Dendritic cell treated with granulocyte-macrophage colony-stimulating factor and Interleukin-4, amounts not matched to agents 40 ng/mL and 50 ng/mL, for 4 days (primary cell): ENCODE data around the gene FCRL4.
"Not testable (repeated sequence)": the region's sequence is repeated elsewhere in the genome, so short reads cannot be mapped to it uniquely, and the experiment has no call there.

ENCODE experiments used
- H3K27ac Mint-ChIP-seq: one replicate; pipeline ENCODE4 v1.8.0; 2022; ENCODE audit warnings: mild to moderate bottlenecking, mixed read lengths
- H3K27me3 Mint-ChIP-seq: one replicate; pipeline ENCODE4 v1.8.0; 2022; ENCODE audit warnings: mild to moderate bottlenecking, mixed read lengths
- H3K36me3 Mint-ChIP-seq: one replicate; pipeline ENCODE4 v1.8.0; 2022; ENCODE audit warnings: low read depth, mixed read lengths
- H3K4me1 Mint-ChIP-seq: one replicate; pipeline ENCODE4 v1.8.0; 2022; ENCODE audit warnings: low read depth, mixed read lengths
- H3K4me3 Mint-ChIP-seq: one replicate; pipeline ENCODE4 v1.8.0; 2022; ENCODE audit warnings: mild to moderate bottlenecking, moderate library complexity, mixed read lengths
- H3K9me3 Mint-ChIP-seq: one replicate; pipeline ENCODE4 v1.8.0; 2022; ENCODE audit warnings: mixed read lengths
- intact Hi-C: fragments of 100-400 bp; cut with micrococcal nuclease; formaldehyde crosslinking; loops from one replicate; pipeline ENCODE4 v1.15.0; 2022

The FCRL4 gene

GRCh38 chr1:157580179-157580827, 17.6 kb downstream of the FCRL4 start:
- no peak overlapping the region for H3K27ac Mint-ChIP-seq
- no peaks in the 10 kb centered on the region for H3K9me3 Mint-ChIP-seq
- intact Hi-C loops: loop anchor here (1.0 to 5.0 kb wide), 2 partner anchors 111 to 367 kb away; no protein-coding TSS in a partner anchor
- no peaks in the 10 kb centered on the region for H3K36me3 Mint-ChIP-seq
- no peaks in the 10 kb centered on the region for H3K4me1 Mint-ChIP-seq
- H3K4me3 Mint-ChIP-seq: no peak overlapping the region
- H3K27me3 Mint-ChIP-seq: peaks cover 73% of the 10 kb centered on the region

DNA sequence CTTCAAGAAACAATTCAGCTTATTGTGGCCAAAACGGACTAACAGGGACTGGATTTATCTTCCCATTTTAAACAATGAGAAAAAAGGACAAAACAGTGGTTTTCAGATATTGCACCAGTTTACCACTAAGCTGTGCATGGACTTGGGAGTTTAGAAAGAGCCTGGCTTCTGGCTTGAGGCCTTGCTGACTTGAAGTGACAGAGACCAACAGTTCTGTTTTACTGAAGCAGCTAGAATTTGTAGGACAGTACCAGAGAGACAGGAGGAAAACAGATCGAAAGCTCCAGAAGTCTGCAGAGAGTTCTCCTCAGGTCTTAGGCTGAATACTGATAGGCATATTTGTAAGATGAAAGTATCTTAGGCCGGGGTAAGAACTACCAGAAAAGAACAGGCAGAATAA, 20.5 kb downstream of the FCRL4 start:
- H3K36me3 Mint-ChIP-seq: no peaks in the 10 kb centered on the region
- intact Hi-C loops: no loop called here
- H3K4me1 Mint-ChIP-seq: no peaks in the 10 kb centered on the region
- H3K27ac Mint-ChIP-seq: no peak overlapping the region
- no peak overlapping the region for H3K4me3 Mint-ChIP-seq
- peaks cover 63% of the 10 kb centered on the region for H3K27me3 Mint-ChIP-seq
- no peaks in the 10 kb centered on the region for H3K9me3 Mint-ChIP-seq

DNA sequence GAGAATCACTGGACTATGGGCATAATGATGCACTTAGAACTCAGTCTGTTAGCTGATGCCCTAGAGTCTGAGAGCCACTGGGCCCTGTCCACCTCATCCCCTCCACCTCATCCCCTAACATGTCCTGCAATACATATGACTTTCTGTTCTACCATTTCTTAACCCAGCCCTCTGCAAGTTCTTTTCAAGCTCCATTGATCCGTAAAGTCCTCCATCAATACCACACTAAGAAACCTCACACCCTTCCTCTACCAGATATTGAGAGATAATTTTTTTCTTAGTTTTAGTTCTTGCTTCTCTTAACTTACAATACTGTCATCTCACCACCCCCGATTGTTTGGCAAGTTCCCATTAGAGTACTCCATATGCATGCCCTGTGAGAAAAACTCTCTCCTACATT, 22.1 kb downstream of the FCRL4 start:
- Mint-ChIP-seq H3K27me3 (peaks cover 48% of the 10 kb centered on the region), H3K27ac (no peak overlapping the region), H3K4me3 (no peak overlapping the region), H3K36me3 (no peaks in the 10 kb centered on the region), H3K9me3 (no peaks in the 10 kb centered on the region), H3K4me1 (no peaks in the 10 kb centered on the region)
- intact Hi-C loops: no loop called here

GRCh38 chr1:157574836-157575235, 23.0 kb downstream of the FCRL4 start:
- Mint-ChIP-seq H3K4me1 (no peaks in the 10 kb centered on the region), H3K4me3 (no peak overlapping the region), H3K9me3 (no peaks in the 10 kb centered on the region)

GRCh38 chr1:157566484-157567300, 31.2 kb downstream of the FCRL4 start:
- Mint-ChIP-seq H3K36me3 (no peaks in the 10 kb centered on the region), H3K4me1 (peaks cover 21% of the 10 kb centered on the region), H3K9me3 (no peaks in the 10 kb centered on the region), H3K27me3 (peaks cover 25% of the 10 kb centered on the region), H3K27ac (no peak overlapping the region), H3K4me3 (no peak overlapping the region)
- intact Hi-C loops: no loop called here

More at GRCh38 chr1:157574836-157575235, 23.0 kb downstream of the FCRL4 start:
- H3K36me3 Mint-ChIP-seq: no peaks in the 10 kb centered on the region
- H3K27me3 Mint-ChIP-seq: peaks cover 43% of the 10 kb centered on the region
- intact Hi-C loops: no loop called here
- no peak overlapping the region for H3K27ac Mint-ChIP-seq

DNA sequence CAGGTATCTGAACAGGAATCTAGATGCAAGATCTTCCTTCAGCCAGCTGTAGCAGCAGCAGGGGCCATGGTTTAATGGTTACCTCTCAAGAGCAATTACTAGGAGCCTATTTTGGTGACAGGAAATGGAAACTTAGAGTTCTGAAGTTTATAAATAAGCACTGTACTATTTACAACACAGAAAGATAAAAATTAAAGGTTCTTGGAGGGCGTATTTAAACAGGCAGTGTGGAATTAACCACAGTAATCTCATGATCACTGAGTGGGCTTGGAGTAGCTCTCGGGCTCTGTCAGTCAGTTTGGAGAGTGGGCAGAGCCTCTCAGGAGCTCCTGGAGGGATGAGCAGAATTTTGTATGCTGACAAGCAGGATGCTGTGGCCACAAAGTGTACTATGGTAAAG, 35.4 kb downstream of the FCRL4 start:
- intact Hi-C loops: no loop called here
- Mint-ChIP-seq H3K4me3 (no peak overlapping the region), H3K4me1 (peaks cover 14% of the 10 kb centered on the region), H3K27ac (no peak overlapping the region), H3K36me3 (no peaks in the 10 kb centered on the region), H3K27me3 (peaks cover 24% of the 10 kb centered on the region), H3K9me3 (no peaks in the 10 kb centered on the region)

GRCh38 chr1:157558119-157558518, 39.8 kb downstream of the FCRL4 start:
- H3K9me3 Mint-ChIP-seq: no peaks in the 10 kb centered on the region
- H3K27me3 Mint-ChIP-seq: peaks cover 21% of the 10 kb centered on the region
- no peaks in the 10 kb centered on the region for H3K36me3 Mint-ChIP-seq
- no peaks in the 10 kb centered on the region for H3K4me1 Mint-ChIP-seq
- intact Hi-C loops: no loop called here
- no peak overlapping the region for H3K27ac Mint-ChIP-seq
- H3K4me3 Mint-ChIP-seq: no peak overlapping the region

- Mint-ChIP-seq H3K27ac (no peak within 1 kb of the TSS), H3K4me3 (no peak within 1 kb of the TSS), H3K27me3 (peaks cover 18% of the 10 kb centered on the region), H3K4me1 (peaks cover 11% of the 10 kb centered on the region), H3K36me3 (no peaks in the 10 kb centered on the region), H3K9me3 (no peaks in the 10 kb centered on the region)
- intact Hi-C loops: no loop called here
Observed at GRCh38 chr1:157551694-157552693, 45.9 kb downstream of the FCRL4 start, which contains the start of gene FCRL5. FCRL5 (minus strand) TSS chr1:157552515; CDS start chr1:157552362, 153 bp downstream.

DNA sequence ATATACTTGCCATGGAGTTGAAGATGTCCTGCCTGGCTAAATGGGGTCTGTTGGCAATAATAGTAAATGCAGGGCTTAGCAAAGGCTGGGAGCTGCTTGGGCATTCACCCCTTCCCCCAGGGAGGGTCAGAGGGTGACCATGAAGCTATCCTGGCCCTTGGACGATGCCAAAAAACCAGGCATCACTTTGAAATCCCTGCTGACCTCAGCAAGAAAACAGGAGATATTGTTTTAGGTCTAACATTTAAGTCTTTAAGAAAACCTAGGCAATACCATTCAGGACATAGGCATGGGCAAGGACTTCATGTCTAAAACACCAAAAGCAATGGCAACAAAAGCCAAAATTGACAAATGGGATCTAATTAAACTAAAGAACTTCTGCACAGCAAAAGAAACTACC, 49.8 kb downstream of the FCRL4 start:
- Mint-ChIP-seq H3K27me3 (peaks cover 25% of the 10 kb centered on the region), H3K4me1 (peaks cover 11% of the 10 kb centered on the region)
- H3K36me3 Mint-ChIP-seq, H3K9me3 Mint-ChIP-seq, intact Hi-C loops, H3K4me3 Mint-ChIP-seq, H3K27ac Mint-ChIP-seq: not testable (repeated sequence)

- intact Hi-C loops: no loop called here
- H3K36me3 Mint-ChIP-seq: no peaks in the 10 kb centered on the region
- H3K9me3 Mint-ChIP-seq: no peaks in the 10 kb centered on the region
- no peak overlapping the region for H3K4me3 Mint-ChIP-seq
- no peaks in the 10 kb centered on the region for H3K4me1 Mint-ChIP-seq
- peaks cover 35% of the 10 kb centered on the region for H3K27me3 Mint-ChIP-seq
- H3K27ac Mint-ChIP-seq: no peak overlapping the region
Observed at GRCh38 chr1:157542676-157543075, 55.2 kb downstream of the FCRL4 start.

GRCh38 chr1:157540852-157541251, 57.0 kb downstream of the FCRL4 start:
- no peak overlapping the region for H3K4me3 Mint-ChIP-seq
- peaks cover 34% of the 10 kb centered on the region for H3K27me3 Mint-ChIP-seq
- intact Hi-C loops: no loop called here
- no peak overlapping the region for H3K27ac Mint-ChIP-seq
- H3K9me3 Mint-ChIP-seq: no peaks in the 10 kb centered on the region
- no peaks in the 10 kb centered on the region for H3K4me1 Mint-ChIP-seq
- H3K36me3 Mint-ChIP-seq: no peaks in the 10 kb centered on the region

GRCh38 chr1:157540160-157540748, 57.6 kb downstream of the FCRL4 start:
- Mint-ChIP-seq H3K4me1 (no peaks in the 10 kb centered on the region), H3K9me3 (no peaks in the 10 kb centered on the region), H3K4me3 (no peak overlapping the region), H3K36me3 (no peaks in the 10 kb centered on the region), H3K27ac (no peak overlapping the region), H3K27me3 (peaks cover 34% of the 10 kb centered on the region)
- intact Hi-C loops: no loop called here

DNA sequence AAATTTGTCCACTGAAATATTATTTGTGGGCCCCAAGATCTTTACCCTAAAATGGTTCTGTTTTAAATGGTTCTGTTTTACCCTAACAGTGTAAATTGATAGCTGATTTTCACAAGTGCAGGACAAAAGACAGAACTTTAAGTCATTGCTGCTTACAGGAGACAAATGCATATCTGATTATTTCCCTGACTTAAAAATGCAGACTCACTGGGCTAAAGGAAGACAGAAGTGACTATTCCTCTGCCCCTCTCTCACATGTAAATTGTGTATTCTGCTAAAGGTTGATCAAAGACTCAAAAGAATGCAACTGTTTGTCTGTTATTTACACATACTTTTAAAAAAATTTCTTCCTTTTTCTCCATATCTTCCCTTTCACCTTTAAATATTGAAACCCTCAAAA, 58.3 kb downstream of the FCRL4 start:
- intact Hi-C loops: no loop called here
- Mint-ChIP-seq H3K27me3 (peaks cover 41% of the 10 kb centered on the region), H3K4me3 (no peak overlapping the region), H3K4me1 (no peaks in the 10 kb centered on the region), H3K36me3 (no peaks in the 10 kb centered on the region), H3K9me3 (no peaks in the 10 kb centered on the region), H3K27ac (no peak overlapping the region)
